Measurements from ENCODE around the gene TOR2A. TPM values are rescaled to one million over a fixed set of nuclear protein-coding genes. Genes with fewer than 3 reads are reported as not detected.
A peak's percentile ranks its signal among the peaks of the same experiment; 100 is the strongest.

The TOR2A gene
- total RNA-seq, 2 donors from 2014 or later: 20.4 to 31.9 TPM

DNA sequence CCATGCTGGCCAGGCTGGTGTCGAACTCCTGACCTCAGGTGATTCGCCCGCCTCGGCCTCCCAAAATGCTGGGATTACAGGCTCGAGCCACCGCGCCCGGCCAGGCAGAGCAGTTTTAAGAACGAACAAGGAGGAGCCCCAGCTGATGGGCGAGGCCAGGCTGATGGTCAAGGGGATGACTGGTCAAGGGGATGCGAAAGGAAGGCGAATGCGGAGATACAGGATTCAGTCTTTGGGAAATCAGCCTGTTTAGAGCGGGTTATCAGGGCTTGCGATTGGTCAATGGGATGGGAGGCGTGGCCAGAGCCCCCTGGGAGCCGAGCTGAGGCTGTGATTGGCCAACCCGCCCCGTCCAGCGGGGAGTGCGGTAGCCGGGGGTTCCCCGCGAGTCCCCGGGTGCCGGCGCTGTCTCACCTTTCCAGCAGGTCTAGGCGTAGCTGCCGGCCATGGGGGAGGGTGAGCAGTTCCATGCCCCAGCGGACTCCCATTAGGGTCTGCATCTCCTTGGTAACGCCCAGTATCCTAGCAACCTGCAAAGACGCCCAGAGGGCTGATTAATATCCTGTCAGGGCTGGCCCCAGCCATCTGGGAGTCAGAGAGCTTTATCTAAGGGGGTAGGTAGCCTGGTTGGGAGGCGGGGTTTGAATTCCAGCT, 7.5 kb upstream of the TOR2A start:
- Mint-ChIP-seq H3K36me3 (no peaks in the 10 kb centered on the region), H3K27me3 (no peaks in the 10 kb centered on the region), H3K4me3 (no peak overlapping the region), H3K27ac (peak overlapping the region in 1 of 2 donors; percentile 61), H3K9me3 (no peaks in the 10 kb centered on the region), H3K4me1 (ENCODE audit: low read depth in 2 of 2) (peaks cover 0 to 8% of the 10 kb centered on the region in 2 donors)
- no peak for ATAC-seq
- no peak for DNase-seq (ENCODE audit: low spot score)

GRCh38 chr9:127741831-127742434, 6.8 kb upstream of the TOR2A start:
- peak in 1 of 2 donors; percentile 21 for ATAC-seq
- H3K36me3 Mint-ChIP-seq: no peaks in the 10 kb centered on the region
- no peaks in the 10 kb centered on the region for H3K9me3 Mint-ChIP-seq
- no peak for DNase-seq (ENCODE audit: low spot score)
- H3K4me3 Mint-ChIP-seq: no peak overlapping the region
- no peaks in the 10 kb centered on the region for H3K27me3 Mint-ChIP-seq
- H3K4me1 Mint-ChIP-seq (ENCODE audit: low read depth in 2 of 2): peaks cover 0 to 2% of the 10 kb centered on the region in 2 donors
- H3K27ac Mint-ChIP-seq: peak overlapping the region; percentile 31 to 61

DNA sequence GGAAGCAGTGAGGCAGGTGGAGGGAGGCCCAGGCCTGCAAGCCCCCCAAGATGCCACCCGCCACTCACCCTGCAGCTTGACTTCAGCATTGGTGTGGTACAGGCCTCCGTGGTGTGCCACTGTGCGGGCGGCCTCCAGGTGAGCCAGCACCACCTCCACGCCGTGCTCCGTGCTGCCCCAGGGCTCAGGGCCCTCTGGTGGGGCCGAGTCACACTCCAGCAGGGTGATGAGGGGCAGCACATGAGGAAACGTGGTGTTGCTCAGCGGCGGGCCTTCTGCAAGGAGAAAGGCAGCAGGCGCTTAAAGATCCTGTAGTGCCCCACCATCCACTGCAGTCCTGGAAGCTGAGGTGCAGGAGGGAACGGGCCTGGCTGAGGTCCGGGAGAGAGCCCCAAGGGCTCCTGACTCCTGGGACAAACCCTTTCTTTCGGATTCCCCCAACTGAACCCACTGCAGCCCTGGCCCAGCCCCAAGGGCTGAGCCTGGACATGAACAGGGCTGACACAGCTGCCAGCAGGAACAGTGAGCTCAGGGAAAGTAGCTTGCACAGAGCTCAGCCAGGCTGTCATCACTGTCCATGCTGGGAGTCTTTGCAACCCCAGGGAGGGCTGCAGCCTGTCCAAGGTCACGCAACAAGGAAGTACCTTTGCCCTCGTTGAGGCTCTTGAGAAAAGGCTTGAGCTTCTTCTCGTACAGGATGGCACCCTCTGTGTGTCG, 4.7 kb upstream of the TOR2A start:
- Mint-ChIP-seq H3K36me3 (no peaks in the 10 kb centered on the region), H3K4me3 (no peak overlapping the region), H3K4me1 (ENCODE audit: low read depth in 2 of 2) (peaks cover 9 to 12% of the 10 kb centered on the region in 2 donors), H3K9me3 (no peaks in the 10 kb centered on the region), H3K27me3 (no peaks in the 10 kb centered on the region), H3K27ac (no peak overlapping the region)
- DNase-seq (ENCODE audit: low spot score): no peak
- ATAC-seq: no peak

GRCh38 chr9:127738666-127739065, 3.6 kb upstream of the TOR2A start:
- Mint-ChIP-seq H3K4me3 (no peak overlapping the region), H3K9me3 (no peaks in the 10 kb centered on the region), H3K27ac (peak overlapping the region; percentile 50 to 69), H3K27me3 (no peaks in the 10 kb centered on the region), H3K36me3 (no peaks in the 10 kb centered on the region), H3K4me1 (ENCODE audit: low read depth in 2 of 2) (peaks cover 16% of the 10 kb centered on the region in 2 donors)
- DNase-seq (ENCODE audit: low spot score) (no peak), ATAC-seq (no peak)

DNA sequence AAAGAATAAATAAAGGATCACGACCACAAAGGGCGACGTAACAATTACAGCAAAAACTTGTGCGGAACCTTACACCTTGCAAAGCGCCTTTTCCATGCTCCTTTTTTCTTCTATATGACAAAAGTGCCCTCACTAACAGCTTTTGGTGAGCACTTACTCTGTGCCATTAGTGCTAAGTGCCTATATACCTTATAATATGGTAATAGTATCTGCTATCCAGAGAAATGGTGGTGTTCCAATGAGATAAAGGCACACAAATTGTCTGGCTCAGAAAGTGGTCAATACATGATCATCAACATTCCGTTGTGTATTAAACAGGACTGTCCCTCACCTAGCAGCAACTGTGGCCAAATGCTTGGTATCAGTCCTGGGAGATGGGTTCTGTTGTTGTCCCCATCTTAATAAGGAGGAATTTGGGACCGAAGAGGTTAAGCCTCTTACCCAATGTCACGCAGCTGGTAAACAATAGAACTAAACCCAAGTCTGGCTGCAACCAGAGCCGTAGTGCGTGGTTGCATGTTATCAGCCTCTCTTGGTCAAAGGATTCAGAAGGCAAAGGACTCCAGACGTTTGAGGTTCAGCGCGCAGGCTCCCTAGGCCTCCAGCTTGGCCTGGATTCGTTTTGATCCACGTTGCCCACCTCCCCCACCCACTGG, 564 bp upstream of the TOR2A start:
- DNase-seq (ENCODE audit: low spot score) (no peak), ATAC-seq (no peak)
- Mint-ChIP-seq H3K27me3 (no peaks in the 10 kb centered on the region), H3K4me3 (peak overlapping the region; percentile 78), H3K27ac (peak overlapping the region; percentile 75 to 85), H3K9me3 (no peaks in the 10 kb centered on the region), H3K4me1 (ENCODE audit: low read depth in 2 of 2) (peaks cover 19 to 22% of the 10 kb centered on the region in 2 donors), H3K36me3 (no peaks in the 10 kb centered on the region)

DNA sequence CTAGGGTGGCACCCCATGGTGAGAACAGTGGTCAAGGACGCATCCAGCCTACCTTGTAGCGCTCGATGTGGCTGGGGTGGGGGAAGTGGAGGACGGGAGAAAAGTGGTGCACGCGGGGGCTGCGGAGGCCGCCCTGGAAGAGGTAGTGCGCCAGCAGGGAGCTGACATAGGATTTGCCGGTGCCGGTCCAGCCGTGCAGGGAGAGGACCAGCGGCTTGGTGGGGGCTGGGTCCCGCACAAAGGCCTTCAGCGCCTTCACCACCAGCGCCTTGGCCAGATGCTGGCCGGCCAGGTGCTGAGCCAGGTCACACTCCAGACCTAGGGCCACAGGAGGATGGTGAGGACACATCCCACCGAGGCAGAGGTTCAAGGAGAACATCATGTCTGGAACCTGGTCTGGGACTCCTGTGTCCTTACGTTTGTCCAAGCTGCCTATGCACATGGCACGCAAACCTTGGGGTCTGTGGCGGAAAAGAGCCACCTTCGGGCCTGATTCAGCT, 797 bp downstream of the TOR2A start:
- no peaks in the 10 kb centered on the region for H3K27me3 Mint-ChIP-seq
- H3K4me1 Mint-ChIP-seq (ENCODE audit: low read depth in 2 of 2): peaks cover 19 to 22% of the 10 kb centered on the region in 2 donors
- peak overlapping the region; percentile 78 for H3K4me3 Mint-ChIP-seq
- no peak for DNase-seq (ENCODE audit: low spot score)
- peak overlapping the region; percentile 41 to 85 for H3K27ac Mint-ChIP-seq
- H3K36me3 Mint-ChIP-seq: no peaks in the 10 kb centered on the region
- no peak for ATAC-seq
- no peaks in the 10 kb centered on the region for H3K9me3 Mint-ChIP-seq

GRCh38 chr9:127733614-127734013, 1.5 kb downstream of the TOR2A start:
- no peak for DNase-seq (ENCODE audit: low spot score)
- Mint-ChIP-seq H3K27ac (peak overlapping the region; percentile 41 to 85), H3K27me3 (no peaks in the 10 kb centered on the region), H3K36me3 (no peaks in the 10 kb centered on the region), H3K4me3 (peak overlapping the region; percentile 57), H3K4me1 (ENCODE audit: low read depth in 2 of 2) (peaks cover 19 to 22% of the 10 kb centered on the region in 2 donors), H3K9me3 (no peaks in the 10 kb centered on the region)
- ATAC-seq: no peak

DNA sequence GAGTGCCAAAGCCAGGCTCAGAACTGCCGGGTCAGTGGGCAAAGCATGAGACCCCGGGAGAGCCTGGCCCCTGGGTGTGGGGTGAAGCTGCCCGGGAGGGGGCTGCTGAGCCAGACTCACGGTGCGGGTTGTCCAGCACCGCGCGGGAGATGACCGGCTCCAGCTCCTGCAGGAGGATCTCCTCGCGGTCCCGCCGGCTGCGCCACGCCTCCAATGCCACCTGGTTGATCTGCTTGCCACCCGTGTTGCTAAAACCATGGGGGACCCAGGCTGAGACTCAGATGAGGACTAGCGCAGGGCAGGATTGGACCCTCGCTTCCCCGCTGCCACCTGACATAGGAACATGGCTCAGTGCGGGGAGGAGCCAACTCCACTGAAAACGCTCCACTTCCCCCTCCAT, 2.6 kb downstream of the TOR2A start:
- Mint-ChIP-seq H3K4me3 (no peak overlapping the region), H3K36me3 (no peaks in the 10 kb centered on the region), H3K27ac (no peak overlapping the region), H3K27me3 (no peaks in the 10 kb centered on the region), H3K4me1 (ENCODE audit: low read depth in 2 of 2) (peaks cover 19 to 22% of the 10 kb centered on the region in 2 donors), H3K9me3 (no peaks in the 10 kb centered on the region)
- ATAC-seq (no peak), DNase-seq (ENCODE audit: low spot score) (no peak)

DNA sequence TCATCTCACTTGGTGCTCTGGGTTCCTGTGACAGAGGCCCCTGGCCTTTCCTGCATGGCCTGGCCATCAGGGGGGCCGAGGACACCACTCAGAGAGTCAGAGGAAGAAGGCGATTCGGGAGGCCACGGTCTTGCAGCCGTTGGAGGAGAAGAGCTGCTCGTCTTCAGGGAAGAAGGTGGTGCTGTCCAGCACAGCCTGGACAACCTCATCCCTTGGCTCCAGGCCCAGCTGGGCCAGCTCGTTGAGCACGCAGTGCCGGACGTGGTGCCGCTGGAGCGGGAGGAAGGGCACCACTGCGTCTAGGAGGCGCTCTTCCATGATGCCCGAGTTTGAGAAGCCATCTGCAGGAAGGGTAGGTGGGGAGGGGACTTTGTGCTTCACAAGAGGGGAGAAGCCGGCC, 3.2 kb downstream of the TOR2A start:
- Mint-ChIP-seq H3K9me3 (no peaks in the 10 kb centered on the region), H3K4me1 (ENCODE audit: low read depth in 2 of 2) (peaks cover 19 to 22% of the 10 kb centered on the region in 2 donors), H3K36me3 (no peaks in the 10 kb centered on the region), H3K27me3 (no peaks in the 10 kb centered on the region), H3K27ac (no peak overlapping the region), H3K4me3 (no peak overlapping the region)
- ATAC-seq: no peak
- DNase-seq (ENCODE audit: low spot score): no peak

DNA sequence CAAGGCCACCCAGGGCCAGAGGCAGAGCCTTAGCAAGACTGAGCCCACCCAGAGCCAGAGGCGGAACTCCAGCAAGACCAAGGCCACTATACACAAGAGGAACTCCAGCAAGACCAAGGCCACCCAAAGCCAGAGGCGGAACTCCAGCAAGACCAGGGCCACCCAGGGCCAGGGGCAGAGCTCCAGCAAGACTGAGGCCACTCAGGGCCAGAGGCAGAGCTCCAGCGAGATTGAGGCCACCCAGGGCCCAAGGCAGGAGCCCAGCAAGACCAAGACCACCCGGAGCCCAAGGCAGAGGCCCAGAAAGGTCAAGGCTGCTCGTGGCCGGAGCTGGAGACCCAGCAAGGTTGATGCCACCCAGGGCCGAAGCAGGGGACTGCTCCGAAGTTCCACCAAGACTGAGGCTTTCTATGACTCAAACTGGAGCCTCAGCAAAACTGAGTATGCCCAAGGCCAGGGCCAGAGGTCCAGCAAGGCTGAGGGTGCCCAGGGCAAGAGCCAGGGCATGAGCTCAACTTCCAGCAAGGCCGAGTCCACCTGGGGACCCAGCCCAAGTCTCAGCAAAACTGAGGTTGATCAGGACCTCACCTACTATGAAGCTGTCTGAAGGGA, 4.2 kb downstream of the TOR2A start:
- Mint-ChIP-seq H3K4me1 (ENCODE audit: low read depth in 2 of 2) (peaks cover 13 to 19% of the 10 kb centered on the region in 2 donors), H3K27me3 (no peaks in the 10 kb centered on the region), H3K4me3 (no peak overlapping the region), H3K36me3 (no peaks in the 10 kb centered on the region), H3K9me3 (no peaks in the 10 kb centered on the region), H3K27ac (no peak overlapping the region)
- no peak for DNase-seq (ENCODE audit: low spot score)
- ATAC-seq: no peak

DNA sequence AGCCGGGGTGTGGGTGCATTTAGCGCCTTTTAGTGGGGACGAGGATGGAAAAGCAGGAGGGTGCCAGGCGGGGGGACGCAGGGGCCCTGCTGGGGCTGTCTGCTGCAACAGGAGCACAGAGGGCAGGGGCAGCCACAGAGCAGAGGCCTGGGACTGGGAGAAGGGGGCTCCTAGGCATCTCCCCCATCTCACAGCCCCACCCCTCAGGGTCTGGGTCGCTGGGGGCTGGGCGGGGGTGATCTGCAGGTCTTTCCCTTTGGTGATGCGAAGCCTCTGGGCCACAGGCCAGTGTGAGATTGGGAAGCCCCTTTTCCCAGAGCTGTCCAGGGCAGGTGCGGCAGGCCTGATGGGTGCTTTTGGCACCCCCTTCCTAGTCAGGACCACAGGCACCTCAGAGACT, 4.8 kb downstream of the TOR2A start:
- no peak for DNase-seq (ENCODE audit: low spot score)
- no peak overlapping the region for H3K27ac Mint-ChIP-seq
- H3K4me1 Mint-ChIP-seq (ENCODE audit: low read depth in 2 of 2): peaks cover 9 to 14% of the 10 kb centered on the region in 2 donors
- ATAC-seq: no peak
- H3K4me3 Mint-ChIP-seq: no peak overlapping the region
- no peaks in the 10 kb centered on the region for H3K27me3 Mint-ChIP-seq
- no peaks in the 10 kb centered on the region for H3K9me3 Mint-ChIP-seq
- H3K36me3 Mint-ChIP-seq: no peaks in the 10 kb centered on the region

DNA sequence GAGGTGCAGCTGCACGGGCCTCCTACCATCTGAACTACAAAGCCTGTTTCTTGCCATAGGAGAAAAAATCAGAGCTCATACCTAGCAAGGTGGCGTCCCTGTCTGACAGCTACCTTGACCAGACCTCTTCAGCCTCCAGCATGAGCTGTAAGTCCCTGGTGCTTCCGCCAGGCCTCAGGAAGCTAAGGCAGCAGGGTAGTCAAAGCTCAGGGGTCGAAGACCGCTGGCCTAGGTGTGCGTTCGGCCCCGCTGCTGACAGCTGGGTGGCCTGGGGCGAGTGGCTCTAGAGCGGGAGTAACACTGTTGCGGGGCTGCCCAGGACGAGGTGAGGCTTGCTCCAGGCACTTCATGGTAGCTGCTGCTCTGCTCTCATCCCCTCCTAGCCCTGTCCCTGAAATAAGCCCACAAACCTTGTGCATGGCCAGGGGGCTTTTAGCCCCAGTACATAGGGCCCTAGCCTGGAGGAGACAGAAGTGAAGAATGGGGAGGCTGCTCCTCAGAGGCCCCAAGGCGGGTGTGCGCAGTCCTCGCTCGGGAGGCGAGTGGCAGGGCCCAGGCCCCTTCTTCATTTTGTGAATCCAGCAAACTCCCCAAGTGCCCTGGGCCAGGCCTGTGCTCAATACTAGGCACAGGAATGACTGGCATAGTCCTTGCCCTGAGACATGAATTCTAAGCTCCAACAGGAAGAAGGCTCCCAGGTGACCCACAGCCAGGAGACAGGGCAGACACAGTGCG, 5.4 kb downstream of the TOR2A start:
- peaks cover 7 to 13% of the 10 kb centered on the region in 2 donors for H3K4me1 Mint-ChIP-seq (ENCODE audit: low read depth in 2 of 2)
- H3K27ac Mint-ChIP-seq: no peak overlapping the region
- no peaks in the 10 kb centered on the region for H3K9me3 Mint-ChIP-seq
- ATAC-seq (no peak), DNase-seq (ENCODE audit: low spot score) (no peak)
- no peaks in the 10 kb centered on the region for H3K27me3 Mint-ChIP-seq
- H3K4me3 Mint-ChIP-seq: no peak overlapping the region
- H3K36me3 Mint-ChIP-seq: no peaks in the 10 kb centered on the region

- Mint-ChIP-seq H3K27me3 (no peaks in the 10 kb centered on the region), H3K27ac (no peak overlapping the region), H3K4me3 (no peak overlapping the region), H3K9me3 (no peaks in the 10 kb centered on the region), H3K36me3 (no peaks in the 10 kb centered on the region), H3K4me1 (ENCODE audit: low read depth in 2 of 2) (peaks cover 4 to 8% of the 10 kb centered on the region in 2 donors)
- DNase-seq (ENCODE audit: low spot score): no peak
- no peak for ATAC-seq
These were observed 6.3 kb downstream of the TOR2A start for GRCh38 chr9:127728808-127729207.

Measured in natural killer cell treated with Interleukin-12 subunit alpha and Interleukin-12 subunit beta and Interleukin-15 and Interleukin-18, amount 100 ng/mL, for 72 hours (primary cell).